ENCODE data around the gene RBBP4.

DNA sequence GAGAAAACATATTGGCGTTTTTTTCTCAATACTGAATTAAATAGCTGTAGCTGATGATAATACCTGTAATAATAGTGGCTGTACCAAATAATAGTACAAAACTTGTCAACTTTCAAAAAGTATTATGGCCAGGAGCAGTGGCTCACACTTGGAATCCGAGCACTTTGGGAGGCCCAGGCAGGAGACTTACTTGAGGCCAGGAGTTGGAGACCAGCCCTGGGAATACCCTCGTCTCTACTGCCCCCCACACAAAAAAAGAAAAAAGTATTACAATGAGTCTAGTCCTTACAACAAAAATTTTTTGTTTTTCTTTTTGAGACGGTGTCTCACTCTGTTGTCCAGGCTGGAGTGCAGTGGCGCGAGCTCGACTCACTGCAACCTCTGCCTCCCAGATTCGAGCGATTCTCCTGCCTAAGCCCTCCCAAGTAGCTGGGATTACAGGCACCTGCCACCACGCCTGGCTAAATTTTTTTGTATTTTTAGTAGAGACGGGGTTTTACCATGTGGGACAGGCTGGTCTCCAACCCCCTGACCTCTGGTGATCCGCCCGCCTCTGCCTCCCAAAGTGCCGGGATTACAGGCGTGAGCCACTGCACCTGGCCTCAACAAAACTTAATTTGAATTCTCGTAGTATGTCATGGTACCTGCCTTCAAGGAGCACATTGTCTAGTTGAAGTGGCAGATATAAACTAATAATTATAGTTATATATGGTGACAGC, 1.4 kb downstream of the RBBP4 start:
- TF ChIP-seq POLR2A (IDR thresholded peaks at IDR 0.05) (no peak), POLR2AphosphoS5 (IDR thresholded peaks at IDR 0.05) (no peak)
- TF ChIP-seq, protein P1, sequence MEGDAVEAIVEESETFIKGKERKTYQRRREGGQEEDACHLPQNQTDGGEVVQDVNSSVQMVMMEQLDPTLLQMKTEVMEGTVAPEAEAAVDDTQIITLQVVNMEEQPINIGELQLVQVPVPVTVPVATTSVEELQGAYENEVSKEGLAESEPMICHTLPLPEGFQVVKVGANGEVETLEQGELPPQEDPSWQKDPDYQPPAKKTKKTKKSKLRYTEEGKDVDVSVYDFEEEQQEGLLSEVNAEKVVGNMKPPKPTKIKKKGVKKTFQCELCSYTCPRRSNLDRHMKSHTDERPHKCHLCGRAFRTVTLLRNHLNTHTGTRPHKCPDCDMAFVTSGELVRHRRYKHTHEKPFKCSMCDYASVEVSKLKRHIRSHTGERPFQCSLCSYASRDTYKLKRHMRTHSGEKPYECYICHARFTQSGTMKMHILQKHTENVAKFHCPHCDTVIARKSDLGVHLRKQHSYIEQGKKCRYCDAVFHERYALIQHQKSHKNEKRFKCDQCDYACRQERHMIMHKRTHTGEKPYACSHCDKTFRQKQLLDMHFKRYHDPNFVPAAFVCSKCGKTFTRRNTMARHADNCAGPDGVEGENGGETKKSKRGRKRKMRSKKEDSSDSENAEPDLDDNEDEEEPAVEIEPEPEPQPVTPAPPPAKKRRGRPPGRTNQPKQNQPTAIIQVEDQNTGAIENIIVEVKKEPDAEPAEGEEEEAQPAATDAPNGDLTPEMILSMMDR (IDR thresholded peaks at IDR 0.05), result no peak
